HEK293 (cell line): Measurements from ENCODE around the gene ZNF804A.

Source experiments
- CTCF ChIA-PET: fragments of 350-600 bp; formaldehyde crosslinking; extraction: SDS; loops from one replicate; lab custom pipeline; 2021; ENCODE audit warnings: antibody characterized with exemption; lab: Yijun Ruan, JAX
- POLR2A ChIA-PET: fragments of 300-600 bp; formaldehyde crosslinking; extraction: SDS; loops from one replicate; lab custom pipeline; 2020; ENCODE audit warnings: antibody characterized with exemption, inconsistent platforms; lab: Yijun Ruan, JAX
- H3K27ac ChIP-seq: fragments of 200-500 bp; sonication (Bioruptor generic); 2 replicates; pipeline ENCODE4 v1.5.1; 2014; ENCODE audit warnings: low read depth, low read length, control low read depth, inconsistent platforms; ENCODE audit errors: extremely low read depth
- H3K36me3 ChIP-seq, 2 experiments: fragments of 200-500 bp in 1 of 2; sonication (Bioruptor generic) in 1 of 2; 1 replicate in 1 of 2; 2 replicates in 1 of 2; pipeline ENCODE4 v1.5.1; 2014 to 2017; ENCODE audit warnings: inconsistent platforms in 2 of 2, low read length in 2 of 2; ENCODE audit not compliant: control insufficient read depth in 2 of 2, insufficient read depth in 1 of 2
- H3K4me1 ChIP-seq: fragments of 200-500 bp; sonication (Bioruptor generic); 2 replicates; pipeline ENCODE4 v1.5.1; 2014; ENCODE audit warnings: mild to moderate bottlenecking, low read length, inconsistent platforms; ENCODE audit not compliant: control insufficient read depth, insufficient read depth
- H3K4me3 ChIP-seq: 2 replicates; pipeline ENCODE4 v1.5.1; 2011; ENCODE audit warnings: low read depth, mild to moderate bottlenecking, control low read depth, low read length, moderate library complexity
- H3K9me3 ChIP-seq: fragments of 200-500 bp; sonication (Bioruptor generic); 2 replicates; pipeline ENCODE4 v1.5.1; 2014; ENCODE audit warnings: low read depth, low read length, inconsistent platforms; ENCODE audit not compliant: control insufficient read depth, insufficient read depth
- BCL11A ChIP-seq: fragments of 450-650 bp; formaldehyde crosslinking; IDR thresholded peaks from 2 replicates; pipeline ENCODE4 v1.5.1; 2016; ENCODE audit warnings: low read depth, missing biosample characterization, missing genetic modification characterization
- BCL11B ChIP-seq: fragments of 450-650 bp; formaldehyde crosslinking; IDR thresholded peaks from 2 replicates; pipeline ENCODE4 v1.5.1; 2016; ENCODE audit warnings: low read depth, missing biosample characterization, missing genetic modification characterization
- HOXA7 ChIP-seq: sonication (generic); formaldehyde crosslinking; IDR thresholded peaks from 2 replicates; pipeline ENCODE4 v1.8.1; 2022; ENCODE audit warnings: missing genetic modification reagents, borderline replicate concordance
- KLF16 ChIP-seq: fragments of 450-650 bp; formaldehyde crosslinking; IDR thresholded peaks from 2 replicates; pipeline ENCODE4 v1.5.1; 2017; ENCODE audit warnings: missing biosample characterization, missing genetic modification characterization
- RBAK ChIP-seq: fragments of 450-650 bp; formaldehyde crosslinking; IDR thresholded peaks from 2 replicates; pipeline ENCODE4 v1.5.1; 2016; ENCODE audit warnings: missing biosample characterization, missing genetic modification characterization
- SALL2 ChIP-seq: fragments of 450-650 bp; formaldehyde crosslinking; IDR thresholded peaks from 2 replicates; pipeline ENCODE4 v1.5.0; 2017; ENCODE audit warnings: missing biosample characterization, mild to moderate bottlenecking, missing genetic modification characterization, borderline replicate concordance
- ZBTB1 ChIP-seq: fragments of 450-650 bp; formaldehyde crosslinking; IDR thresholded peaks from 2 replicates; pipeline ENCODE4 v1.5.1; 2016; ENCODE audit warnings: missing biosample characterization, missing genetic modification characterization
- ZBTB21 ChIP-seq: fragments of 450-650 bp; formaldehyde crosslinking; IDR thresholded peaks from 2 replicates; pipeline ENCODE4 v1.5.1; 2017; ENCODE audit warnings: missing biosample characterization, missing genetic modification characterization
- ZBTB8A ChIP-seq: fragments of 450-650 bp; formaldehyde crosslinking; IDR thresholded peaks from 2 replicates; pipeline ENCODE4 v1.5.1; 2016; ENCODE audit warnings: missing biosample characterization, missing genetic modification characterization
- ZEB2 ChIP-seq: fragments of 450-650 bp; formaldehyde crosslinking; IDR thresholded peaks from 2 replicates; pipeline ENCODE4 v1.5.1; 2016; ENCODE audit warnings: missing biosample characterization, missing genetic modification characterization
- ZNF223 ChIP-seq: fragments of 450-650 bp; formaldehyde crosslinking; IDR thresholded peaks from 2 replicates; pipeline ENCODE4 v1.5.1; 2016; ENCODE audit warnings: missing biosample characterization, missing genetic modification characterization
- ZNF24 ChIP-seq: fragments of 450-650 bp; formaldehyde crosslinking; IDR thresholded peaks from 2 replicates; pipeline ENCODE4 v1.5.1; 2016; ENCODE audit warnings: missing biosample characterization, missing genetic modification characterization
- ZNF335 ChIP-seq: fragments of 450-650 bp; formaldehyde crosslinking; conservative IDR thresholded peaks from 2 replicates; pipeline ENCODE4 v1.5.1; 2016; ENCODE audit warnings: missing biosample characterization, missing genetic modification characterization
- ZNF423 ChIP-seq: fragments of 450-650 bp; formaldehyde crosslinking; IDR thresholded peaks from 2 replicates; pipeline ENCODE4 v1.5.1; 2016; ENCODE audit warnings: missing biosample characterization, missing genetic modification characterization
- ZNF426 ChIP-seq: fragments of 450-650 bp; formaldehyde crosslinking; IDR thresholded peaks from 2 replicates; pipeline ENCODE4 v1.5.1; 2017; ENCODE audit warnings: missing biosample characterization, missing genetic modification characterization, mild to moderate bottlenecking, inconsistent platforms, moderate library complexity
- ZNF510 ChIP-seq: fragments of 450-650 bp; formaldehyde crosslinking; IDR thresholded peaks from 2 replicates; pipeline ENCODE4 v1.5.1; 2018; ENCODE audit warnings: mild to moderate bottlenecking, missing genetic modification characterization, missing biosample characterization; ENCODE audit not compliant: insufficient replicate concordance
- ZNF585B ChIP-seq: fragments of 450-650 bp; formaldehyde crosslinking; IDR thresholded peaks from 2 replicates; pipeline ENCODE4 v1.5.1; 2016; ENCODE audit warnings: missing biosample characterization, missing genetic modification characterization
- ZNF600 ChIP-seq: fragments of 450-650 bp; formaldehyde crosslinking; IDR thresholded peaks from 2 replicates; pipeline ENCODE4 v1.5.1; 2016; ENCODE audit warnings: missing biosample characterization, missing genetic modification characterization
- ZNF626 ChIP-seq: fragments of 450-650 bp; sonication (Bioruptor Pico); formaldehyde crosslinking; IDR thresholded peaks from 2 replicates; pipeline ENCODE4 v1.5.1; 2018; ENCODE audit warnings: missing biosample characterization, missing genetic modification characterization, inconsistent platforms
- ZNF701 ChIP-seq: fragments of 450-650 bp; formaldehyde crosslinking; IDR thresholded peaks from 2 replicates; pipeline ENCODE4 v1.5.1; 2016; ENCODE audit warnings: missing biosample characterization, missing genetic modification characterization
- ZNF791 ChIP-seq: fragments of 450-650 bp; formaldehyde crosslinking; IDR thresholded peaks from 2 replicates; pipeline ENCODE4 v1.5.1; 2016; ENCODE audit warnings: missing biosample characterization, missing genetic modification characterization
- ZNF792 ChIP-seq: fragments of 450-650 bp; formaldehyde crosslinking; IDR thresholded peaks from 2 replicates; pipeline ENCODE4 v1.5.1; 2016; ENCODE audit warnings: missing biosample characterization, missing genetic modification characterization
- ZSCAN23 ChIP-seq: fragments of 450-650 bp; formaldehyde crosslinking; IDR thresholded peaks from 2 replicates; pipeline ENCODE4 v1.5.1; 2016; ENCODE audit warnings: missing biosample characterization, missing genetic modification characterization
- TF ChIP-seq, protein P1 (sequence below): fragments of 450-650 bp; formaldehyde crosslinking; IDR thresholded peaks from 2 replicates; pipeline ENCODE4 v1.5.1; 2016; ENCODE audit warnings: missing biosample characterization, missing genetic modification characterization
- TF ChIP-seq, protein P2 (sequence below): fragments of 450-650 bp; formaldehyde crosslinking; IDR thresholded peaks from 2 replicates; pipeline ENCODE4 v1.5.1; 2016; ENCODE audit warnings: missing biosample characterization, missing genetic modification characterization
- TF ChIP-seq, protein P3 (sequence below): fragments of 450-650 bp; formaldehyde crosslinking; IDR thresholded peaks from 2 replicates; pipeline ENCODE4 v1.5.1; 2016; ENCODE audit warnings: missing biosample characterization, missing genetic modification characterization
- TF ChIP-seq, protein P4 (sequence below): fragments of 450-650 bp; IDR thresholded peaks from 2 replicates; pipeline ENCODE4 v1.5.1; 2018; ENCODE audit warnings: missing biosample characterization, mild to moderate bottlenecking, missing genetic modification characterization
- TF ChIP-seq, protein P5 (sequence below): fragments of 450-650 bp; formaldehyde crosslinking; IDR thresholded peaks from 2 replicates; pipeline ENCODE4 v1.5.1; 2016; ENCODE audit warnings: missing biosample characterization, missing genetic modification characterization

The ZNF804A gene

DNA sequence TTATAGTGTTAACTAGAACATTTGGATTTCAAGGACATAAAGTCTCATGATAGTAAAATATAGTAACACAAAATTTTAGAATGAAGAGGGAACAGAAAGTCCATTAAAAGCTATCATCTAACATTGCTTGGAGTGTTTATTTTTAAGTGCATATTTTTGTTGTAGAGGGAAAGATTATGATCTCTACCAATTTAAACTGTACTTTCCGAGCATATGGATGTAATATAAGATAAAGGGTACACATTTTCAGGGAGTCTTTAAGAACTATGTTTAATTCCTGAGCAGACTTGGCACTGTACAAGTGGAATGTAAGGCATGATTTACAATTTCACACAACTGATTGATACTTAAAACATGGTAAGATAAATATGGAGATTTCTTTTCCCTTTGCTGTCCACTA lies 34.2 kb upstream of the ZNF804A start (continued):
- TF ChIP-seq BCL11B (tag by site-specific recombination) (no peak), ZNF701 (tag by site-specific recombination) (no peak), ZBTB21 (no peak), SALL2 (no peak), RBAK (tag by site-specific recombination) (no peak)
- TF ChIP-seq, protein P1, sequence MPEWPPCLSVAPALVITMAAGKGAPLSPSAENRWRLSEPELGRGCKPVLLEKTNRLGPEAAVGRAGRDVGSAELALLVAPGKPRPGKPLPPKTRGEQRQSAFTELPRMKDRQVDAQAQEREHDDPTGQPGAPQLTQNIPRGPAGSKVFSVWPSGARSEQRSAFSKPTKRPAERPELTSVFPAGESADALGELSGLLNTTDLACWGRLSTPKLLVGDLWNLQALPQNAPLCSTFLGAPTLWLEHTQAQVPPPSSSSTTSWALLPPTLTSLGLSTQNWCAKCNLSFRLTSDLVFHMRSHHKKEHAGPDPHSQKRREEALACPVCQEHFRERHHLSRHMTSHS (tag by site-specific recombination), result no peak

DNA sequence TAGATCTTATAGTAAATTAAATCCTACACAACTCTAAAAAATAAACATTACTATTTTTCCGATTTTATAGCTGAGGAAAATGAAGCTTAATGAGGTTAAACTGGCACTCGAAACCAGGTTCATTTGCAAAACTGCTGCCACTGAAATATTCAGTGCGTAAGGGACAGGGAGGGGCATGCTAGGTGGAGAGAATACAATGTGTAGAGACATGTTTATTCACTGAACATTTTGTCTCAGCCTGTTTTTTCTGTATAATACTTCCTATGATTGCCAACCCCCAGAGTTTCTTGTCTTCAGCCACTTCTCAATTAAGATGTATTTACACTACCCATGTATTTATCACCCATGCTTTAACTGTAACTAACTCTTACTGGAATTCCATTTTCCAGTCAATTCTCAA lies 31.6 kb upstream of the ZNF804A start:
- Histone ChIP-seq H3K27ac (no peak overlapping the region), H3K36me3 (no peaks in the 10 kb centered on the region), H3K4me1 (no peaks in the 10 kb centered on the region), H3K4me3 (no peak overlapping the region), H3K9me3 (no peaks in the 10 kb centered on the region)
- ChIA-PET CTCF (no interaction called here), POLR2A (no interaction called here)
- no peak for TF ChIP-seq ZNF423

DNA sequence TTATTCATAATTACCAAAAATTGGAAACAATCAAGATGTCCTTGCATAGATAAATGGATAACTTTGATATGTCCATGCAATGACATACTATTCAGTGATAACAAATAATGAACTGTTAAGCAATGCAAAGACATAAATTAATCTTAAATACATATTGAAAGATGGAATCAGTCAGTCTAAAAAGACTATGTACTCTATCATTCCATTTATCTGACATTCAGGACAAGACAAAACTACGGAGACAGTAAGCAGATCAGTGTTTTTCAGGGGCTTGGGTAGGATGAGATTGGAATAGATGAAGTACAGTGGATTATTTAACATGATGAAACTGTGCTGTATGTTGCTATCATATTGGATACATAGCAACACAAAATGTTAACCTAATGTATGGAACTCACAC lies 21.3 kb upstream of the ZNF804A start:
- no peak for TF ChIP-seq ZBTB8A (tag by site-specific recombination)
- no peak for TF ChIP-seq HOXA7 (CRISPR knock-in tag)
- TF ChIP-seq, protein P2, sequence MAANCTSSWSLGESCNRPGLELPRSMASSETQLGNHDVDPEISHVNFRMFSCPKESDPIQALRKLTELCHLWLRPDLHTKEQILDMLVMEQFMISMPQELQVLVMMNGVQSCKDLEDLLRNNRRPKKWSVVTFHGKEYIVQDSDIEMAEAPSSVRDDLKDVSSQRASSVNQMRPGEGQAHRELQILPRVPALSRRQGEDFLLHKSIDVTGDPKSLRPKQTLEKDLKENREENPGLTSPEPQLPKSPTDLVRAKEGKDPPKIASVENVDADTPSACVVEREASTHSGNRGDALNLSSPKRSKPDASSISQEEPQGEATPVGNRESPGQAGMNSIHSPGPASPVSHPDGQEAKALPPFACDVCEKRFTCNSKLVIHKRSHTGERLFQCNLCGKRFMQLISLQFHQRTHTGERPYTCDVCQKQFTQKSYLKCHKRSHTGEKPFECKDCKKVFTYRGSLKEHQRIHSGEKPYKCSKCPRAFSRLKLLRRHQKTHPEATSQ (tag by site-specific recombination), result no peak
- TF ChIP-seq ZBTB1 (tag by site-specific recombination), result no peak
- no peak for TF ChIP-seq ZSCAN23
- no peak for TF ChIP-seq ZNF792
- no peak for TF ChIP-seq ZNF510
- TF ChIP-seq, protein P3, sequence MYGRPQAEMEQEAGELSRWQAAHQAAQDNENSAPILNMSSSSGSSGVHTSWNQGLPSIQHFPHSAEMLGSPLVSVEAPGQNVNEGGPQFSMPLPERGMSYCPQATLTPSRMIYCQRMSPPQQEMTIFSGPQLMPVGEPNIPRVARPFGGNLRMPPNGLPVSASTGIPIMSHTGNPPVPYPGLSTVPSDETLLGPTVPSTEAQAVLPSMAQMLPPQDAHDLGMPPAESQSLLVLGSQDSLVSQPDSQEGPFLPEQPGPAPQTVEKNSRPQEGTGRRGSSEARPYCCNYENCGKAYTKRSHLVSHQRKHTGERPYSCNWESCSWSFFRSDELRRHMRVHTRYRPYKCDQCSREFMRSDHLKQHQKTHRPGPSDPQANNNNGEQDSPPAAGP (tag by site-specific recombination), result no peak
- no peak for TF ChIP-seq KLF16
- no peaks in the 10 kb centered on the region for H3K36me3 ChIP-seq
- no peak overlapping the region for H3K4me3 ChIP-seq
- POLR2A ChIA-PET, result no interaction called here
- no peaks in the 10 kb centered on the region for H3K9me3 ChIP-seq
- CTCF ChIA-PET, result no interaction called here
- no peak overlapping the region for H3K27ac ChIP-seq
- H3K4me1 ChIP-seq, result no peaks in the 10 kb centered on the region

DNA sequence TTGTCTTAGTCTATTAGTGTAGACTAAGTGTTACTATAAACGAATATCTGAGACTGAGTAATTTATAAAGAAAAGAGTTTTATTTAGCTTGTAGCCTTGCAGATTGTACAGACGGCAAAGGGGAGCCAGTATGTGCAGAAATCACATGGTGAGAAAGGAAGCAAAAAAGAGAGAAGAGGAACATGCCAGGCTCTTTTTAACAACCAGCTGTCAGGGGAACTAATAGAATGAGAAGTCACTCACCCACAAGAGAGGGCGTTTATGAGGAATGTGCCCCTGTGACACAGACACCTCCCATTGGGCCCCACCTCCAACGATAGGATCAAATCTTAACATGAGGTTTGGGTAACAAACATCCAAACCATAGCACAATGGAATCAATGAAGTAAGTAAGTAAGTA lies 20.6 kb upstream of the ZNF804A start:
- no peak overlapping the region for H3K4me3 ChIP-seq
- ChIA-PET POLR2A (no interaction called here), CTCF (no interaction called here)
- no peaks in the 10 kb centered on the region for H3K9me3 ChIP-seq
- no peak overlapping the region for H3K27ac ChIP-seq
- no peaks in the 10 kb centered on the region for H3K4me1 ChIP-seq
- no peaks in the 10 kb centered on the region for H3K36me3 ChIP-seq
- TF ChIP-seq ZNF626 (tag by site-specific recombination), result no peak
- no peak for TF ChIP-seq ZNF24
- no peak for TF ChIP-seq ZNF600 (tag by site-specific recombination)
- TF ChIP-seq, protein P4, sequence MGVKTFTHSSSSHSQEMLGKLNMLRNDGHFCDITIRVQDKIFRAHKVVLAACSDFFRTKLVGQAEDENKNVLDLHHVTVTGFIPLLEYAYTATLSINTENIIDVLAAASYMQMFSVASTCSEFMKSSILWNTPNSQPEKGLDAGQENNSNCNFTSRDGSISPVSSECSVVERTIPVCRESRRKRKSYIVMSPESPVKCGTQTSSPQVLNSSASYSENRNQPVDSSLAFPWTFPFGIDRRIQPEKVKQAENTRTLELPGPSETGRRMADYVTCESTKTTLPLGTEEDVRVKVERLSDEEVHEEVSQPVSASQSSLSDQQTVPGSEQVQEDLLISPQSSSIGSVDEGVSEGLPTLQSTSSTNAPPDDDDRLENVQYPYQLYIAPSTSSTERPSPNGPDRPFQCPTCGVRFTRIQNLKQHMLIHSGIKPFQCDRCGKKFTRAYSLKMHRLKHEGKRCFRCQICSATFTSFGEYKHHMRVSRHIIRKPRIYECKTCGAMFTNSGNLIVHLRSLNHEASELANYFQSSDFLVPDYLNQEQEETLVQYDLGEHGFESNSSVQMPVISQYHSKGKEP (tag by site-specific recombination), result no peak
- no peak for TF ChIP-seq RBAK (tag by site-specific recombination)
- TF ChIP-seq ZNF223, result no peak
- TF ChIP-seq BCL11A (tag by site-specific recombination), result no peak
- no peak for TF ChIP-seq ZNF791 (tag by site-specific recombination)
- TF ChIP-seq ZEB2 (tag by site-specific recombination), result no peak
- no peak for TF ChIP-seq ZNF585B (tag by site-specific recombination)
- no peak for TF ChIP-seq KLF16
- TF ChIP-seq ZNF335, result no peak
- TF ChIP-seq, protein P5, sequence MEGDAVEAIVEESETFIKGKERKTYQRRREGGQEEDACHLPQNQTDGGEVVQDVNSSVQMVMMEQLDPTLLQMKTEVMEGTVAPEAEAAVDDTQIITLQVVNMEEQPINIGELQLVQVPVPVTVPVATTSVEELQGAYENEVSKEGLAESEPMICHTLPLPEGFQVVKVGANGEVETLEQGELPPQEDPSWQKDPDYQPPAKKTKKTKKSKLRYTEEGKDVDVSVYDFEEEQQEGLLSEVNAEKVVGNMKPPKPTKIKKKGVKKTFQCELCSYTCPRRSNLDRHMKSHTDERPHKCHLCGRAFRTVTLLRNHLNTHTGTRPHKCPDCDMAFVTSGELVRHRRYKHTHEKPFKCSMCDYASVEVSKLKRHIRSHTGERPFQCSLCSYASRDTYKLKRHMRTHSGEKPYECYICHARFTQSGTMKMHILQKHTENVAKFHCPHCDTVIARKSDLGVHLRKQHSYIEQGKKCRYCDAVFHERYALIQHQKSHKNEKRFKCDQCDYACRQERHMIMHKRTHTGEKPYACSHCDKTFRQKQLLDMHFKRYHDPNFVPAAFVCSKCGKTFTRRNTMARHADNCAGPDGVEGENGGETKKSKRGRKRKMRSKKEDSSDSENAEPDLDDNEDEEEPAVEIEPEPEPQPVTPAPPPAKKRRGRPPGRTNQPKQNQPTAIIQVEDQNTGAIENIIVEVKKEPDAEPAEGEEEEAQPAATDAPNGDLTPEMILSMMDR (tag by site-specific recombination), result no peak
- no peak for TF ChIP-seq ZNF426 (tag by site-specific recombination)
